HFFc6 (cell line): Measurements from ENCODE around the gene MAN2A2. TPM values are rescaled to one million over a fixed set of nuclear protein-coding genes. Genes with fewer than 3 reads are reported as not detected.

Experiments
- DNase-seq: peaks from one replicate; pipeline ENCODE4 v3.0.0-alpha.2; 2018
- H3K27ac Mint-ChIP-seq: 2 replicates; pipeline ENCODE4 v1.8.0; 2020; ENCODE audit warnings: mild to moderate bottlenecking, mixed read lengths
- H3K27me3 Mint-ChIP-seq: 2 replicates; pipeline ENCODE4 v1.8.0; 2021; ENCODE audit warnings: mild to moderate bottlenecking, moderate library complexity, mixed read lengths; ENCODE audit not compliant: insufficient read depth
- H3K36me3 Mint-ChIP-seq: 2 replicates; pipeline ENCODE4 v1.8.0; 2021; ENCODE audit warnings: low read depth, mixed read lengths
- H3K4me1 Mint-ChIP-seq: 2 replicates; pipeline ENCODE4 v1.8.0; 2020; ENCODE audit warnings: low read depth, mixed read lengths
- H3K4me3 Mint-ChIP-seq: 2 replicates; pipeline ENCODE4 v1.8.0; 2020; ENCODE audit warnings: mild to moderate bottlenecking, moderate library complexity, mixed read lengths
- H3K9me3 Mint-ChIP-seq: 2 replicates; pipeline ENCODE4 v1.8.0; 2020; ENCODE audit warnings: mild to moderate bottlenecking, mixed read lengths
- CTCF ChIP-seq: fragments of 200-600 bp; sonication (generic); IDR thresholded peaks from 2 replicates; pipeline ENCODE4 v1.5.0; 2021; ENCODE audit warnings: antibody characterized with exemption, mild to moderate bottlenecking
- total RNA-seq, 6 experiments: library from RNA; stranded (reverse); fragmentation: NEBNext Ultra II Directional; extraction: Animal tissue kit (Norgen Biotek cat#: 25700); gene quantifications; 2 replicates in 1 of 6; 3 replicates in 5 of 6; pipeline ENCODE4 v1.2.3, GENCODE V29; 2021

The MAN2A2 gene
- total RNA-seq, 6 experiments from 2014 or later = 15.8 to 26.9 (median 23.4) TPM

- Mint-ChIP-seq H3K4me1 (no peaks in the 10 kb centered on the region), H3K9me3 (no peaks in the 10 kb centered on the region), H3K36me3 (peaks cover 45% of the 10 kb centered on the region), H3K4me3 (no peak overlapping the region), H3K27me3 (no peaks in the 10 kb centered on the region; the same call in 1 of the 2 replicates), H3K27ac (no peak overlapping the region)
- no peak for TF ChIP-seq CTCF
- no peak for DNase-seq
These were observed 67.2 kb downstream of the MAN2A2 start for GRCh38 chr15:90970274-90970673.

- no peaks in the 10 kb centered on the region for H3K9me3 Mint-ChIP-seq
- no peak for TF ChIP-seq CTCF
- DNase-seq = no peak
- H3K27ac Mint-ChIP-seq = no peak overlapping the region
- H3K27me3 Mint-ChIP-seq = no peaks in the 10 kb centered on the region; the same call in 1 of the 2 replicates
- H3K4me3 Mint-ChIP-seq = no peak overlapping the region
- peaks cover 34% of the 10 kb centered on the region for H3K36me3 Mint-ChIP-seq
- no peaks in the 10 kb centered on the region for H3K4me1 Mint-ChIP-seq
These were observed 69.0 kb downstream of the MAN2A2 start for GRCh38 chr15:90972133-90972532.

Other genes starting within 250 kb of the MAN2A2 start
- gene BLM, start 186.0 kb upstream of the MAN2A2 start, total RNA-seq = 1 to 10 TPM; 2.8 to 7.7 (median 6.1) TPM
- gene FURIN, start 34.7 kb upstream of the MAN2A2 start, total RNA-seq = 10 to 100 TPM; 68.9 to 79.4 (median 74.6) TPM
- gene FES, start 18.8 kb upstream of the MAN2A2 start, total RNA-seq = 1 to 10 TPM in 4 of 6 experiments, under 1 TPM in 2; 0.41 to 1.4 (median 1.1) TPM
- gene HDDC3, start 29.2 kb downstream of the MAN2A2 start, total RNA-seq = 10 to 100 TPM; 11.2 to 15.7 (median 13.5) TPM
- 10 to 100 TPM; 65.3 to 77.5 (median 72.1) TPM for gene UNC45A, start 32.0 kb downstream of the MAN2A2 start, total RNA-seq
- 10 to 100 TPM; 13.7 to 16.4 (median 14.2) TPM for gene RCCD1, start 51.6 kb downstream of the MAN2A2 start, total RNA-seq
- 100 to 1,000 TPM in 5 of 6 experiments, 10 to 100 TPM in 1; 85.5 to 210 (median 189) TPM for gene PRC1, start 91.2 kb downstream of the MAN2A2 start, total RNA-seq
- gene VPS33B, start 119.3 kb downstream of the MAN2A2 start, total RNA-seq = 10 to 100 TPM; 12.7 to 18.8 (median 16.2) TPM
- not detected for gene SV2B, start 197.0 kb downstream of the MAN2A2 start, total RNA-seq